Measurements from ENCODE around the gene OR6A2. TPM values are rescaled to one million over a fixed set of nuclear protein-coding genes. Genes with fewer than 3 reads are reported as not detected.

OR6A2 gene
- total and polyA plus RNA-seq, 9 of the 15 experiments (the other 6 are each of a cell fraction or from before 2014, with no cell fraction given), result 0.04 to 0.69 (median 0.35) TPM; not detected in 2

DNA sequence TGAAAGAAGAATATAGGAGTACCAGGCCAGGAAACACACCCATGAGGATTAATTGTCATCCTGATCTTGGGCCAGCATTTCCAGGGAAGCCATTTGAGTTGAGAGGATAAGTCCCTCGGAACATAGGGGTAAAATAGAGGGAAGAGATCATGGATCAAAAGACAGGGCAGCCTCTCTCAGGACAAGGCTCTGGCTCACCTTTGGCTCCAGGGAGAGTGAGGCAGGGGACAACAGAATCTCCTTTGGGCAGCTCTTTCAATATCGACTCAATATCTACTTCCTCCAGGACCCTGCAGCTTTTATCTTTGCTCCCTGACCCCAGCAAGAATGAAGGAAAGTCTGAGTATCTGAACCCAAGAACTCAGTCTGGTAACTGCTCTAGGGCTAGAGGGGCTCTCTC lies 16.8 kb downstream of the OR6A2 start, which contains the start of gene OR2AG1 (continued):
- TF ChIP-seq, protein P1, sequence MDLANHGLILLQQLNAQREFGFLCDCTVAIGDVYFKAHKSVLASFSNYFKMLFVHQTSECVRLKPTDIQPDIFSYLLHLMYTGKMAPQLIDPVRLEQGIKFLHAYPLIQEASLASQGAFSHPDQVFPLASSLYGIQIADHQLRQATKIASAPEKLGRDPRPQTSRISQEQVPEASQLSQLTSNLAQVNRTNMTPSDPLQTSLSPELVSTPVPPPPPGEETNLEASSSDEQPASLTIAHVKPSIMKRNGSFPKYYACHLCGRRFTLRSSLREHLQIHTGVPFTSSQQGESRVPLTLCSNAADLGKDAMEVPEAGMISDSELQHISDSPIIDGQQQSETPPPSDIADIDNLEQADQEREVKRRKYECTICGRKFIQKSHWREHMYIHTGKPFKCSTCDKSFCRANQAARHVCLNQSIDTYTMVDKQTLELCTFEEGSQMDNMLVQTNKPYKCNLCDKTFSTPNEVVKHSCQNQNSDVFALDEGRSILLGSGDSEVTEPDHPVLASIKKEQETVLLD (IDR thresholded peaks at IDR 0.05), result no peak
- TF ChIP-seq ZNF57 (CRISPR knock-in tag; IDR thresholded peaks at IDR 0.05) (no peak), ATF7 (IDR thresholded peaks at IDR 0.05) (no peak), MIER1 (IDR thresholded peaks at IDR 0.05; ENCODE audit: low read depth) (no peak), HDAC6 (IDR thresholded peaks at IDR 0.05; ENCODE audit: low read depth, low read length) (no peak), SIN3A (IDR thresholded peaks at IDR 0.05; ENCODE audit: borderline replicate concordance in 2 of 2, control insufficient read depth in 1 of 2, low read depth in 2 of 2, low read length in 2 of 2) (no peak), PHF21A (IDR thresholded peaks at IDR 0.05; ENCODE audit: borderline replicate concordance, low read depth) (no peak), ZNF184 (CRISPR knock-in tag; IDR thresholded peaks at IDR 0.05) (no peak)
- TF ChIP-seq, protein P2, sequence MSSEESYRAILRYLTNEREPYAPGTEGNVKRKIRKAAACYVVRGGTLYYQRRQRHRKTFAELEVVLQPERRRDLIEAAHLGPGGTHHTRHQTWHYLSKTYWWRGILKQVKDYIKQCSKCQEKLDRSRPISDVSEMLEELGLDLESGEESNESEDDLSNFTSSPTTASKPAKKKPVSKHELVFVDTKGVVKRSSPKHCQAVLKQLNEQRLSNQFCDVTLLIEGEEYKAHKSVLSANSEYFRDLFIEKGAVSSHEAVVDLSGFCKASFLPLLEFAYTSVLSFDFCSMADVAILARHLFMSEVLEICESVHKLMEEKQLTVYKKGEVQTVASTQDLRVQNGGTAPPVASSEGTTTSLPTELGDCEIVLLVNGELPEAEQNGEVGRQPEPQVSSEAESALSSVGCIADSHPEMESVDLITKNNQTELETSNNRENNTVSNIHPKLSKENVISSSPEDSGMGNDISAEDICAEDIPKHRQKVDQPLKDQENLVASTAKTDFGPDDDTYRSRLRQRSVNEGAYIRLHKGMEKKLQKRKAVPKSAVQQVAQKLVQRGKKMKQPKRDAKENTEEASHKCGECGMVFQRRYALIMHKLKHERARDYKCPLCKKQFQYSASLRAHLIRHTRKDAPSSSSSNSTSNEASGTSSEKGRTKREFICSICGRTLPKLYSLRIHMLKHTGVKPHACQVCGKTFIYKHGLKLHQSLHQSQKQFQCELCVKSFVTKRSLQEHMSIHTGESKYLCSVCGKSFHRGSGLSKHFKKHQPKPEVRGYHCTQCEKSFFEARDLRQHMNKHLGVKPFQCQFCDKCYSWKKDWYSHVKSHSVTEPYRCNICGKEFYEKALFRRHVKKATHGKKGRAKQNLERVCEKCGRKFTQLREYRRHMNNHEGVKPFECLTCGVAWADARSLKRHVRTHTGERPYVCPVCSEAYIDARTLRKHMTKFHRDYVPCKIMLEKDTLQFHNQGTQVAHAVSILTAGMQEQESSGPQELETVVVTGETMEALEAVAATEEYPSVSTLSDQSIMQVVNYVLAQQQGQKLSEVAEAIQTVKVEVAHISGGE (CRISPR knock-in tag; IDR thresholded peaks at IDR 0.05), result no peak
